Germinal center (tissue), 1 donor: Measurements from ENCODE around the gene SEH1L.

Source experiments
- DNase-seq: peaks from one replicate; pipeline ENCODE4 v3.0.0; 2012; ENCODE audit warnings: mixed read lengths, low spot score

Gene SEH1L

GRCh38 chr18:13036622-13037320 lies 89.0 kb downstream of the SEH1L start:
- DNase-seq: no peak
